Gastroesophageal sphincter (tissue), 4 donors: ENCODE results near the gene ACACB. TPM values are rescaled to one million over a fixed set of nuclear protein-coding genes. Genes with fewer than 3 reads are reported as not detected.

Source experiments
- ATAC-seq: fragments of 150-250 bp; one replicate; pipeline ENCODE4 v1.9.1; 2016; ENCODE audit warnings: mild to moderate bottlenecking, moderate library complexity
- H3K27ac ChIP-seq, 4 donors: fragments of 200-600 bp; sonication (generic) in 3 of 4; 1 replicate in 3 of 4; 2 replicates in 1 of 4; pipeline ENCODE4 v1.5.1; 2016 to 2019
- H3K27me3 ChIP-seq: fragments of 200-600 bp; sonication (generic); one replicate; pipeline ENCODE4 v1.5.1; 2019
- H3K36me3 ChIP-seq, 2 donors: fragments of 200-600 bp; sonication (generic); one replicate each; pipeline ENCODE4 v1.5.1; 2019; ENCODE audit warnings: control low read depth in 1 of 2
- H3K4me1 ChIP-seq, 3 donors: fragments of 200-600 bp; sonication (generic); 1 replicate in 2 of 3; 2 replicates in 1 of 3; pipeline ENCODE4 v1.5.1; 2016 to 2019; ENCODE audit warnings: control low read depth in 2 of 3
- H3K4me3 ChIP-seq, 2 donors: fragments of 200-600 bp; sonication (generic); one replicate each; pipeline ENCODE4 v1.5.1; 2019; ENCODE audit warnings: mild to moderate bottlenecking in 1 of 2, moderate library complexity in 1 of 2
- H3K9me3 ChIP-seq, 3 donors: fragments of 200-600 bp; sonication (generic); one replicate each; pipeline ENCODE4 v1.5.1; 2017 to 2019; ENCODE audit warnings: control low read depth in 2 of 3
- CTCF ChIP-seq, 4 experiments: fragments of 200-600 bp in 2 of 4; fragments of 450-650 bp in 2 of 4; sonication (generic) in 1 of 4; IDR thresholded peaks; one replicate each; pipeline ENCODE4 v1.5.1; 2017 to 2019; ENCODE audit warnings: antibody characterized with exemption in 4 of 4, mild to moderate bottlenecking in 2 of 4, moderate library complexity in 2 of 4
- EP300 ChIP-seq: sonication (generic); formaldehyde crosslinking; IDR thresholded peaks from one replicate; pipeline ENCODE4 v1.6.1; 2017; ENCODE audit warnings: antibody characterized with exemption, mild to moderate bottlenecking
- POLR2A ChIP-seq, 2 donors: fragments of 450-650 bp; IDR thresholded peaks; one replicate each; pipeline ENCODE4 v1.6.1; 2017; ENCODE audit warnings: antibody characterized with exemption in 2 of 2, mild to moderate bottlenecking in 2 of 2, moderate library complexity in 1 of 2
- POLR2AphosphoS5 ChIP-seq: sonication (generic); formaldehyde crosslinking; IDR thresholded peaks from one replicate; pipeline ENCODE4 v1.6.1; 2017; ENCODE audit warnings: antibody characterized with exemption
- WGBS, 2 donors: methylation state at CpG; one replicate each; pipeline ENCODE4 v1.1.5; 2018; ENCODE audit warnings: low coverage in 1 of 2; 5-methylcytosine and 5-hydroxymethylcytosine counted together
- total RNA-seq, 4 donors: library from RNA; depleted of rRNA; stranded (reverse); fragments of >200 nt; gene quantifications; one replicate each; pipeline ENCODE4 v1.1.0, GENCODE V29; 2016

Gene ACACB
- total RNA-seq, 4 donors from 2014 or later: 49.4 to 230 (median 138) TPM

- peak overlapping the region in 3 of 4 donors; percentile 61 to 71 (median 66) for H3K27ac ChIP-seq
- peak; percentile 20 for ATAC-seq
- TF ChIP-seq EP300 (no peak), POLR2A (IDR thresholded peaks at IDR 0.05) (no peak)
These were observed 148.7 kb downstream of the ACACB start for GRCh38 chr12:109264943-109265650.

GRCh38 chr12:109266106-109266879 lies 149.9 kb downstream of the ACACB start:
- Histone ChIP-seq H3K27me3 (no peaks in the 10 kb centered on the region), H3K27ac (peak overlapping the region in 2 of 4 donors; percentile 11 to 71), H3K9me3 (peaks cover 0 to 6% (median 0%) of the 10 kb centered on the region in 3 donors), H3K36me3 (peaks cover 0 to 79% of the 10 kb centered on the region in 2 donors), H3K4me1 (peaks cover 0 to 11% (median 0%) of the 10 kb centered on the region in 3 donors), H3K4me3 (no peak overlapping the region)
- no peak for TF ChIP-seq EP300
- TF ChIP-seq CTCF (IDR thresholded peaks at IDR 0.05): no peak
- TF ChIP-seq POLR2A (IDR thresholded peaks at IDR 0.05): no peak
- TF ChIP-seq POLR2AphosphoS5: no peak
- WGBS, 2 donors: 64 to 73% methylated on average over 4 to 7 of the region's 16 CpGs
- ATAC-seq: no peak

More at GRCh38 chr12:109264943-109265650, 148.7 kb downstream of the ACACB start:
- Histone ChIP-seq H3K36me3 (peaks cover 0 to 91% of the 10 kb centered on the region in 2 donors), H3K4me1 (peaks cover 0 to 11% (median 0%) of the 10 kb centered on the region in 3 donors), H3K27me3 (no peaks in the 10 kb centered on the region), H3K9me3 (peaks cover 0 to 6% (median 0%) of the 10 kb centered on the region in 3 donors), H3K4me3 (no peak overlapping the region)
- WGBS, 2 donors: 96 to 100% methylated on average over 1 to 5 of the region's 27 CpGs

- Histone ChIP-seq H3K9me3 (peaks cover 0 to 6% (median 0%) of the 10 kb centered on the region in 3 donors), H3K36me3 (peaks cover 0 to 68% of the 10 kb centered on the region in 2 donors), H3K27ac (no peak overlapping the region), H3K4me1 (peaks cover 0 to 11% (median 0%) of the 10 kb centered on the region in 3 donors), H3K27me3 (no peaks in the 10 kb centered on the region), H3K4me3 (no peak overlapping the region)
- TF ChIP-seq POLR2A (IDR thresholded peaks at IDR 0.05) (no peak), POLR2AphosphoS5 (no peak), CTCF (IDR thresholded peaks at IDR 0.05) (no peak), EP300 (no peak)
- WGBS, 2 donors: 60 to 80% methylated on average over 1 to 2 of the region's 14 CpGs
- ATAC-seq: no peak
These were observed 151.0 kb downstream of the ACACB start for GRCh38 chr12:109267361-109267760.

GRCh38 chr12:109268896-109269295 lies 152.5 kb downstream of the ACACB start:
- TF ChIP-seq POLR2AphosphoS5 (no peak), CTCF (IDR thresholded peaks at IDR 0.05) (no peak), EP300 (no peak), POLR2A (IDR thresholded peaks at IDR 0.05) (no peak)
- peaks cover 0 to 53% of the 10 kb centered on the region in 2 donors for H3K36me3 ChIP-seq
- no peaks in the 10 kb centered on the region for H3K9me3 ChIP-seq
- no peak overlapping the region for H3K27ac ChIP-seq
- no peaks in the 10 kb centered on the region for H3K27me3 ChIP-seq
- no peak overlapping the region for H3K4me3 ChIP-seq
- no peak for ATAC-seq
- WGBS, 2 donors: 95% methylated on average over 4 of the region's 4 CpGs; no CpG with 5 or more reads in 1 of the 2 donors
- peaks cover 0 to 11% (median 0%) of the 10 kb centered on the region in 3 donors for H3K4me1 ChIP-seq

GRCh38 chr12:109269428-109269827 lies 153.0 kb downstream of the ACACB start:
- peaks cover 0 to 7% (median 0%) of the 10 kb centered on the region in 3 donors for H3K4me1 ChIP-seq
- H3K36me3 ChIP-seq: peaks cover 0 to 47% of the 10 kb centered on the region in 2 donors
- no peaks in the 10 kb centered on the region for H3K27me3 ChIP-seq
- no peak overlapping the region for H3K4me3 ChIP-seq
- WGBS, 2 donors: 30% methylated on average over 3 of the region's 3 CpGs
- no peaks in the 10 kb centered on the region for H3K9me3 ChIP-seq
- no peak for ATAC-seq
- H3K27ac ChIP-seq: no peak overlapping the region
- TF ChIP-seq CTCF (IDR thresholded peaks at IDR 0.05): no peak
- TF ChIP-seq POLR2A (IDR thresholded peaks at IDR 0.05): no peak
- TF ChIP-seq POLR2AphosphoS5: no peak
- TF ChIP-seq EP300: no peak
